ENCODE results near the gene AUTS2. TPM values are rescaled to one million over a fixed set of nuclear protein-coding genes. Genes with fewer than 3 reads are reported as not detected.

Gene AUTS2
- total RNA-seq, 3 donors from 2014 or later, result 31.5 to 94.3 (median 81.3) TPM

DNA sequence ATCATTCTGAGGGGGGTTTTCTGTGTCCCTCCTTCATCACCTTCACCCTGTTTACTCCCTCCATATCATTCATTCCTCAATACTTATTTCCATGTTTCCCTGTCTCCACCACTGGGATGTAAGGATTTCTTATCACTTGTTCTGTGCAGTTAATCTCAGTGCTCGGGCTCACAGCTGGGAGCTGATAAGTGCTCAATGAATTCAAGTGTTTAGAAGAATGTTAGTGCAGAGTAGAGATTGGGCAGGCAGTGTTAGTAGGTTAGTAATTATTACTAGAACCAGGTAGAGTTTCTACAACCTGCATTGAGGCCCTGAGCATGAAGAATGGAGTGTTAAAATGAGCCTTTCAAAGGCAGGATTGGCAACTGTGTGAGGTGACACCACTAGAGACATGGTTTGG lies 458.1 kb downstream of the AUTS2 start:
- H3K4me1 ChIP-seq, result no peaks in the 10 kb centered on the region
- no peaks in the 10 kb centered on the region for H3K27me3 ChIP-seq
- no peak overlapping the region for H3K27ac ChIP-seq
- H3K4me3 ChIP-seq, result no peak overlapping the region
- no peaks in the 10 kb centered on the region for H3K9me3 ChIP-seq
- intact Hi-C loops (cut with DNase I; ENCODE audit: low total_unique reads), result no loop called here
- TF ChIP-seq, protein P1, sequence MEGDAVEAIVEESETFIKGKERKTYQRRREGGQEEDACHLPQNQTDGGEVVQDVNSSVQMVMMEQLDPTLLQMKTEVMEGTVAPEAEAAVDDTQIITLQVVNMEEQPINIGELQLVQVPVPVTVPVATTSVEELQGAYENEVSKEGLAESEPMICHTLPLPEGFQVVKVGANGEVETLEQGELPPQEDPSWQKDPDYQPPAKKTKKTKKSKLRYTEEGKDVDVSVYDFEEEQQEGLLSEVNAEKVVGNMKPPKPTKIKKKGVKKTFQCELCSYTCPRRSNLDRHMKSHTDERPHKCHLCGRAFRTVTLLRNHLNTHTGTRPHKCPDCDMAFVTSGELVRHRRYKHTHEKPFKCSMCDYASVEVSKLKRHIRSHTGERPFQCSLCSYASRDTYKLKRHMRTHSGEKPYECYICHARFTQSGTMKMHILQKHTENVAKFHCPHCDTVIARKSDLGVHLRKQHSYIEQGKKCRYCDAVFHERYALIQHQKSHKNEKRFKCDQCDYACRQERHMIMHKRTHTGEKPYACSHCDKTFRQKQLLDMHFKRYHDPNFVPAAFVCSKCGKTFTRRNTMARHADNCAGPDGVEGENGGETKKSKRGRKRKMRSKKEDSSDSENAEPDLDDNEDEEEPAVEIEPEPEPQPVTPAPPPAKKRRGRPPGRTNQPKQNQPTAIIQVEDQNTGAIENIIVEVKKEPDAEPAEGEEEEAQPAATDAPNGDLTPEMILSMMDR (IDR thresholded peaks at IDR 0.05), result no peak
- TF ChIP-seq POLR2A (IDR thresholded peaks at IDR 0.05) (no peak), POLR2AphosphoS5 (IDR thresholded peaks at IDR 0.05) (no peak)
- no peaks in the 10 kb centered on the region for H3K36me3 ChIP-seq
- DNase-seq (ENCODE audit: low spot score in 2 of 2), result no peak

DNA sequence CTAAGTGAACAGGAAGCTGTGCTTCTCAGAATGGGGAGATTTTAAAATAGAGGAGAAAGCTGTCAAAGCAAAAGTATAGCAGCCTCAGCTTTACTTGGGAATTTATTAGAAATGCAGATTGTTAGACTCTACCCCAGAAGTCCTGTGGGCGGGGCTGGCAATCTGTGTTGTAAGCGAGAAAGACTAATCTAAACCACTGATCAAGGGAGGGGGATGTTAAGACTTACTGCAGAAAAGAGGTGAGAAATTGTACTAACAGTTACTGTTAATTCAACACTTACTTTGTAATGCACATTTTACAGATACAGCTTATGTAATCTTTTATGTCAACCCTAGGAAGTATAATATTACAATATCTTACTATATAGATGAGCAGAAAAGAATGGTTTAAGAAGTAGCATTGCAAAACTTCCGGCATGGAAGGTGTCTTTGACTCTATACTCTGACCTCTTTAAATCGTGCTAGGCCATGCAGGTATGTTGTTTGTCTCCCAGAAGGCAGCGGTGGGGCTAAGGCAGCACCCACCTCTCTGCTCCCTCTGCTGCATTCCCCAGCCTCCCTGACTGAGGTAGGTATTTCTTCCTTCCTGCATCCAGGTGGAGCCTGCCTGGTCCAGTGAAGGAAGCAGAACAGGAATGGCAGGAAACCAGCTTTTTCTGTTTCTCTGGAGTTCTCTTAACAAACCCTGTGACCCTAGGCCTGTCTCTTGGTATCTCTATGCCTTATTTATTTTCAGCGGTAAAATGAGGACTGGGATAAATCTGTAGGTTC lies 462.2 kb downstream of the AUTS2 start:
- H3K27me3 ChIP-seq, result no peaks in the 10 kb centered on the region
- H3K27ac ChIP-seq, result no peak overlapping the region
- TF ChIP-seq POLR2AphosphoS5 (IDR thresholded peaks at IDR 0.05), result no peak
- DNase-seq (ENCODE audit: low spot score in 2 of 2), result no peak
- H3K4me3 ChIP-seq, result no peak overlapping the region
- no peaks in the 10 kb centered on the region for H3K4me1 ChIP-seq
- H3K9me3 ChIP-seq, result no peaks in the 10 kb centered on the region
- intact Hi-C loops (cut with DNase I; ENCODE audit: low total_unique reads), result no loop called here
- no peaks in the 10 kb centered on the region for H3K36me3 ChIP-seq

DNA sequence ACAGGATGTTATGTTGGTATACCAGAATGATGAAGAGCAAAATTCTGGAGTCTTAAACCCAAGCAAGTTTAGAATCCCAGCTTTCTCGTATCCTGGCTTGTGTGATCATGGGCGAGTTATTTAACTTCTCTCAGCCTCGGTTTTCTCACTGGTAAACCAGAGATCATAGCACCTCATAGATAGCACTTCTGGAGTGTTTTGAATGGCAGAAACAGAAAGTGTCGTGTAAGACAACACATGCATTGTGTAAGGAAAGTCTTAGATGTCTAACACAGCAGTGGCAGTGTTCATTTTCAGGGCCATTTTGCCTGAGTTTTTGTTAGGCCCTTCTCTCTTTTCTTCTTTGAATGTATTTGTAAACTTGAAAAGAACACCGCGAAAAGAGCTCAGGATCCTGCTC lies 465.1 kb downstream of the AUTS2 start:
- no peak overlapping the region for H3K27ac ChIP-seq
- H3K4me3 ChIP-seq, result no peak overlapping the region
- TF ChIP-seq POLR2A (IDR thresholded peaks at IDR 0.05) (no peak), POLR2AphosphoS5 (IDR thresholded peaks at IDR 0.05) (no peak)
- TF ChIP-seq, protein P1 (IDR thresholded peaks at IDR 0.05), result no peak
- intact Hi-C loops (cut with DNase I; ENCODE audit: low total_unique reads), result no loop called here
- H3K27me3 ChIP-seq, result no peaks in the 10 kb centered on the region
- no peak for DNase-seq (ENCODE audit: low spot score in 2 of 2)
- no peaks in the 10 kb centered on the region for H3K4me1 ChIP-seq
- H3K36me3 ChIP-seq, result no peaks in the 10 kb centered on the region
- H3K9me3 ChIP-seq, result no peaks in the 10 kb centered on the region

DNA sequence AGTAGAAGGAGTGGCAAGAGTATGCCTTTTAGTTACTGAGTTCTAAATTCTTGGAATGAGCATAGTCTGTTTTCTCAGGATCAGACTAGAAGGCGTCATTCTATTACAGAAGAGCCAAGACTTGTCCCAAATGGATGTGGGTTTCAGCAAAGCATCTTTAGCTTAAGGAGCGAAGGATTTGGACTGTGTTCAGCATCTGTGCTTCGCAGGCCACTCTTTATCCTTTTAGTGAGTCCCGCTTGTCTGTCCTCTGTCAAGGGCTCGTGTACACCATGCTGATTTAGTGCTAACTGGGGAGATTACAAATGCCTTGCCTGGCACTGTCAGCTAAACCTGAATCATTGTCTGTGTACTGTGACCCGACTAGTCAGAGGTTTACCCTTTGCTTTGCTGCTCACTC lies 465.7 kb downstream of the AUTS2 start:
- DNase-seq (ENCODE audit: low spot score in 2 of 2), result no peak
- no peak for TF ChIP-seq POLR2AphosphoS5 (IDR thresholded peaks at IDR 0.05)
- TF ChIP-seq, protein P1 (IDR thresholded peaks at IDR 0.05), result no peak
- TF ChIP-seq POLR2A (IDR thresholded peaks at IDR 0.05), result no peak
- intact Hi-C loops (cut with DNase I; ENCODE audit: low total_unique reads), result no loop called here
- H3K4me3 ChIP-seq, result no peak overlapping the region
- no peaks in the 10 kb centered on the region for H3K36me3 ChIP-seq
- no peaks in the 10 kb centered on the region for H3K27me3 ChIP-seq
- H3K9me3 ChIP-seq, result no peaks in the 10 kb centered on the region
- H3K27ac ChIP-seq, result no peak overlapping the region
- no peaks in the 10 kb centered on the region for H3K4me1 ChIP-seq

DNA sequence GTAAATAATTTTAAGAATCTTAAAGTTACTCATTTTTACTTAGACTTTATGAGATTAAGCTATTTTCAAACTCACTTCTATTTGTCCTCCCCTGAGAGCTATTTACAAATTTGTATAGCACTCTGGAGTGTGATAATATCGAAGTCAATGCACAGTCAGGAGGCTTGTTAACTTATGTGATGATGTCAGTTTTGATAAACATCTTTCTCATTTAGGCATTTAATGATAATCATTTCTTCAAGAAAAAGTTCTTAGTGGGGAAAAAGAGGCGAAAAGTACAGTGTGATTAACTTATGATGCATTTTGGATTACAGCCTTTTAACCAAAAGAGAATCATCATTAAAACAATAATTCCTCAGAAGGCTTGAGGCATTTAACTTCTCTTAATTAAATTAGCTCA lies 468.6 kb downstream of the AUTS2 start:
- Histone ChIP-seq H3K36me3 (no peaks in the 10 kb centered on the region), H3K27ac (no peak overlapping the region), H3K9me3 (no peaks in the 10 kb centered on the region), H3K4me1 (peaks cover 0 to under 1% of the 10 kb centered on the region in 2 donors), H3K4me3 (no peak overlapping the region), H3K27me3 (no peaks in the 10 kb centered on the region)
- TF ChIP-seq POLR2A (IDR thresholded peaks at IDR 0.05) (no peak), POLR2AphosphoS5 (IDR thresholded peaks at IDR 0.05) (no peak)
- TF ChIP-seq, protein P1 (IDR thresholded peaks at IDR 0.05), result no peak
- no peak for DNase-seq (ENCODE audit: low spot score in 2 of 2)
- intact Hi-C loops (cut with DNase I; ENCODE audit: low total_unique reads), result no loop called here

Measured in breast epithelium (tissue), 4 donors.